Measurements from ENCODE around the gene PPM1M.
A peak's percentile ranks its signal among the peaks of the same experiment; 100 is the strongest.

The PPM1M gene

GRCh38 chr3:52291508-52292181, 46.1 kb downstream of the PPM1M start:
- Histone ChIP-seq H4K20me1 (peaks cover 13% of the 10 kb centered on the region; the same call in 1 of the 2 replicates), H3K9ac (peak overlapping the region; percentile 8; the same call in 1 of the 2 replicates), H3K4me2 (peak overlapping the region; percentile 95; the same call in 1 of the 2 replicates), H3K9me3 (no peaks in the 10 kb centered on the region), H3K4me1 (peaks cover 50% of the 10 kb centered on the region), H3K27me3 (no peaks in the 10 kb centered on the region), H3K27ac (no peak overlapping the region), H3K36me3 (peaks cover 34% of the 10 kb centered on the region), H3K4me3 (no peak overlapping the region)
- no peak for TF ChIP-seq Cebpa-rat (IDR thresholded peaks at IDR 0.05)

GRCh38 chr3:52292247-52293065, 46.9 kb downstream of the PPM1M start:
- Histone ChIP-seq H3K4me2 (no peak overlapping the region), H3K27me3 (no peaks in the 10 kb centered on the region), H3K9ac (peak overlapping the region; percentile 19; the same call in 1 of the 2 replicates), H4K20me1 (peaks cover 13% of the 10 kb centered on the region; the same call in 1 of the 2 replicates), H3K4me3 (no peak overlapping the region), H3K27ac (no peak overlapping the region), H3K36me3 (peaks cover 34% of the 10 kb centered on the region), H3K4me1 (peaks cover 52% of the 10 kb centered on the region), H3K9me3 (no peaks in the 10 kb centered on the region)
- TF ChIP-seq Cebpa-rat (IDR thresholded peaks at IDR 0.05): no peak

- Histone ChIP-seq H3K27me3 (no peaks in the 10 kb centered on the region), H3K9ac (peak overlapping the region; percentile 19), H4K20me1 (peaks cover 13% of the 10 kb centered on the region; the same call in 1 of the 2 replicates), H3K4me1 (peaks cover 59% of the 10 kb centered on the region), H3K36me3 (peaks cover 34% of the 10 kb centered on the region), H3K4me3 (no peak overlapping the region), H3K9me3 (no peaks in the 10 kb centered on the region), H3K27ac (no peak overlapping the region), H3K4me2 (no peak overlapping the region)
- TF ChIP-seq Cebpa-rat (IDR thresholded peaks at IDR 0.05): no peak
These were observed 48.1 kb downstream of the PPM1M start for GRCh38 chr3:52293491-52294319.

- Histone ChIP-seq H3K9me3 (no peaks in the 10 kb centered on the region), H3K27me3 (no peaks in the 10 kb centered on the region), H3K27ac (no peak overlapping the region), H3K4me3 (no peak overlapping the region), H3K4me1 (peaks cover 59% of the 10 kb centered on the region), H4K20me1 (peaks cover 13% of the 10 kb centered on the region; the same call in 1 of the 2 replicates), H3K4me2 (no peak overlapping the region), H3K9ac (peak overlapping the region; percentile 15; the same call in 1 of the 2 replicates), H3K36me3 (peaks cover 34% of the 10 kb centered on the region)
- TF ChIP-seq Cebpa-rat (IDR thresholded peaks at IDR 0.05): no peak
These were observed 49.0 kb downstream of the PPM1M start for GRCh38 chr3:52294320-52295150.

- H3K9me3 ChIP-seq: no peaks in the 10 kb centered on the region
- peaks cover 55% of the 10 kb centered on the region for H3K4me1 ChIP-seq
- no peak overlapping the region for H3K9ac ChIP-seq
- peaks cover 33% of the 10 kb centered on the region for H3K36me3 ChIP-seq
- peaks cover 6% of the 10 kb centered on the region; the same call in 1 of the 2 replicates for H4K20me1 ChIP-seq
- TF ChIP-seq Cebpa-rat (IDR thresholded peaks at IDR 0.05): no peak
- no peak overlapping the region for H3K4me2 ChIP-seq
- H3K27me3 ChIP-seq: no peaks in the 10 kb centered on the region
- H3K27ac ChIP-seq: no peak overlapping the region
- H3K4me3 ChIP-seq: no peak overlapping the region
These were observed 50.2 kb downstream of the PPM1M start for GRCh38 chr3:52295671-52296208.

GRCh38 chr3:52297242-52298148, 51.9 kb downstream of the PPM1M start:
- Histone ChIP-seq H3K4me3 (no peak overlapping the region), H4K20me1 (no peaks in the 10 kb centered on the region; the same call in 1 of the 2 replicates), H3K4me1 (peaks cover 40% of the 10 kb centered on the region), H3K36me3 (peaks cover 17% of the 10 kb centered on the region), H3K4me2 (peak overlapping the region; percentile 77), H3K27ac (peak overlapping the region; percentile 58), H3K27me3 (no peaks in the 10 kb centered on the region), H3K9me3 (no peaks in the 10 kb centered on the region), H3K9ac (peak overlapping the region; percentile 53; the same call in 1 of the 2 replicates)
- TF ChIP-seq Cebpa-rat (IDR thresholded peaks at IDR 0.05): no peak

GRCh38 chr3:52298149-52299098, 52.9 kb downstream of the PPM1M start:
- Histone ChIP-seq H3K36me3 (peaks cover 8% of the 10 kb centered on the region; the same call in 1 of the 2 replicates), H3K4me1 (peaks cover 40% of the 10 kb centered on the region), H3K27ac (peak overlapping the region; percentile 58; the same call in 1 of the 2 replicates), H3K9ac (no peak overlapping the region), H4K20me1 (no peaks in the 10 kb centered on the region; the same call in 1 of the 2 replicates), H3K9me3 (no peaks in the 10 kb centered on the region), H3K4me2 (peak overlapping the region; percentile 77; the same call in 1 of the 2 replicates), H3K27me3 (no peaks in the 10 kb centered on the region), H3K4me3 (no peak overlapping the region)
- no peak for TF ChIP-seq Cebpa-rat (IDR thresholded peaks at IDR 0.05)

Measured in BLaER1 (cell line).